RPMI7951 (cell line): Measurements from ENCODE around the gene ROBO4. TPM values are rescaled to one million over a fixed set of nuclear protein-coding genes. Genes with fewer than 3 reads are reported as not detected.

Source experiments
- DNase-seq: peaks from one replicate; pipeline ENCODE4 v3.0.0-alpha.2; 2012; ENCODE audit warnings: low read depth
- total RNA-seq: library from RNA; depleted of rRNA; stranded (reverse); fragments of >200 nt; shearing (Covaris generic); gene quantifications from 2 replicates; pipeline ENCODE4 v1.2.3, GENCODE V29; 2014; rRNA removed

Gene ROBO4
- total RNA-seq, 1 experiment from 2014 or later: 8.9 TPM

- no peak for DNase-seq
Measured at GRCh38 chr11:124841840-124842239, 55.8 kb downstream of the ROBO4 start.

GRCh38 chr11:124841201-124841600 lies 56.5 kb downstream of the ROBO4 start:
- DNase-seq: no peak

GRCh38 chr11:124840666-124841065 lies 57.0 kb downstream of the ROBO4 start:
- no peak for DNase-seq

GRCh38 chr11:124839972-124840621 lies 57.6 kb downstream of the ROBO4 start:
- no peak for DNase-seq

- DNase-seq: no peak
Measured at GRCh38 chr11:124839128-124839971, 58.3 kb downstream of the ROBO4 start.

- no peak for DNase-seq
Measured at GRCh38 chr11:124838805-124839127, 58.9 kb downstream of the ROBO4 start.

- peak; percentile 85 for DNase-seq
Measured at GRCh38 chr11:124837491-124837856, 60.2 kb downstream of the ROBO4 start.

- no peak for DNase-seq
Measured at GRCh38 chr11:124835918-124836317, 61.7 kb downstream of the ROBO4 start.

GRCh38 chr11:124834526-124835180 lies 63.0 kb downstream of the ROBO4 start:
- DNase-seq: no peak

Other genes with a start within 250 kb of the ROBO4 start
- 6.7 and 12.0 TPM in 2 replicates for gene SIAE, start 224.1 kb downstream of the ROBO4 start, total RNA-seq
- 21.7 and 27.3 TPM in 2 replicates for gene SPA17, start 224.0 kb downstream of the ROBO4 start, total RNA-seq
- 1.9 and 3.2 TPM in 2 replicates for gene NRGN, start 157.9 kb downstream of the ROBO4 start, total RNA-seq
- gene VSIG2, start 145.6 kb downstream of the ROBO4 start, total RNA-seq: not detected in 2 replicates
- gene ESAM, start 135.6 kb downstream of the ROBO4 start, total RNA-seq: not detected in 2 replicates
- 9.3 and 15.0 TPM in 2 replicates for gene MSANTD2, start 97.5 kb downstream of the ROBO4 start, total RNA-seq
- 20.3 and 21.7 TPM in 2 replicates for gene ROBO3, start 32.4 kb downstream of the ROBO4 start, total RNA-seq
- gene HEPN1, start 21.4 kb upstream of the ROBO4 start, total RNA-seq: not detected in 2 replicates
- gene HEPACAM, start 38.2 kb upstream of the ROBO4 start, total RNA-seq: not detected in 2 replicates
- 10.9 and 11.4 TPM in 2 replicates for gene CCDC15, start 56.3 kb upstream of the ROBO4 start, total RNA-seq
- gene SLC37A2, start 165.4 kb upstream of the ROBO4 start, total RNA-seq: 153 and 174 TPM in 2 replicates
- 37.2 and 38.0 TPM in 2 replicates for gene TMEM218, start 213.8 kb upstream of the ROBO4 start, total RNA-seq